ENCODE measurements around the gene IGF2BP1. TPM values are rescaled to one million over a fixed set of nuclear protein-coding genes. Genes with fewer than 3 reads are reported as not detected.

Gene IGF2BP1
- total and polyA plus RNA-seq, 12 donors = under 0.01 to 15.5 (median 0.18) TPM; not detected in 4

DNA sequence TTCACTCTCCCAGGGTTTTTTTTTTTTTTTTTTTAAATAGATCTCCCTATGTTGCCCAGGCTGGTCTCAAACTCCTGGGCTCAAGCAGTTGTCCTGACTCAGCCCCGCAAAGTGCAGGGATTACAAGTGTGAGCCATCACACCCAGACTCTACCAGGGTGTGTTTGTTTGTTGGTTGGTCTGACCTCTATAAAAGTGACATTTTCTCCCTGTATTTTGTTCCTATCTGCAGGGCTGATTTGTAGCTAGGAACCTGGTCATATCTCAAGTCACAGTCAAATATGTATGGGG is 89.1 kb downstream of the IGF2BP1 start:
- H3K9me3 ChIP-seq (replicated peaks in 1 of 3) = no peaks in the 10 kb centered on the region
- H3K36me3 ChIP-seq (replicated peaks in 1 of 2) = no peaks in the 10 kb centered on the region
- intact Hi-C loops (cut with DNase I) = no loop called here
- no peak for DNase-seq
- H3K4me3 ChIP-seq = no peak overlapping the region
- no peak overlapping the region for H3K27ac ChIP-seq
- 38 to 68% (median 62%) methylated on average over 1 of the region's 1 CpG for WGBS, 4 donors
- TF ChIP-seq CTCF (IDR thresholded peaks at IDR 0.05) (no peak), POLR2A (IDR thresholded peaks at IDR 0.05) (no peak)
- H3K27me3 ChIP-seq = no peaks in the 10 kb centered on the region
- no peaks in the 10 kb centered on the region for H3K4me1 ChIP-seq (replicated peaks in 1 of 2)

GRCh38 chr17:49086649-49087048 is 89.5 kb downstream of the IGF2BP1 start:
- intact Hi-C loops (cut with DNase I) = no loop called here

GRCh38 chr17:49089094-49089493 is 91.9 kb downstream of the IGF2BP1 start:
- H3K27ac ChIP-seq = no peak overlapping the region
- WGBS, 4 donors = 84 to 90% (median 88%) methylated on average over 7 of the region's 7 CpGs
- H3K4me3 ChIP-seq = no peak overlapping the region
- DNase-seq = no peak
- H3K36me3 ChIP-seq (replicated peaks in 1 of 2) = no peaks in the 10 kb centered on the region
- no peaks in the 10 kb centered on the region for H3K27me3 ChIP-seq
- intact Hi-C loops (cut with DNase I) = no loop called here
- no peak for TF ChIP-seq CTCF (IDR thresholded peaks at IDR 0.05)
- no peaks in the 10 kb centered on the region for H3K4me1 ChIP-seq (replicated peaks in 1 of 2)
- H3K9me3 ChIP-seq (replicated peaks in 1 of 3) = no peaks in the 10 kb centered on the region

More at GRCh38 chr17:49086649-49087048, 89.5 kb downstream of the IGF2BP1 start:
- no peak for DNase-seq
- H3K27me3 ChIP-seq = no peaks in the 10 kb centered on the region
- no peaks in the 10 kb centered on the region for H3K4me1 ChIP-seq (replicated peaks in 1 of 2)
- H3K9me3 ChIP-seq (replicated peaks in 1 of 3) = no peaks in the 10 kb centered on the region
- no peak for TF ChIP-seq CTCF (IDR thresholded peaks at IDR 0.05)
- no peak for TF ChIP-seq POLR2A (IDR thresholded peaks at IDR 0.05)
- no peaks in the 10 kb centered on the region for H3K36me3 ChIP-seq (replicated peaks in 1 of 2)
- H3K27ac ChIP-seq = no peak overlapping the region
- H3K4me3 ChIP-seq = no peak overlapping the region

GRCh38 chr17:49090878-49091594 is 93.9 kb downstream of the IGF2BP1 start:
- no peak overlapping the region for H3K4me3 ChIP-seq
- WGBS, 4 donors = 75 to 93% (median 85%) methylated on average over 9 to 10 of the region's 10 CpGs
- no peak for TF ChIP-seq POLR2A (IDR thresholded peaks at IDR 0.05)
- TF ChIP-seq CTCF (IDR thresholded peaks at IDR 0.05) = no peak
- H3K27me3 ChIP-seq = no peaks in the 10 kb centered on the region
- no peak for DNase-seq
- H3K36me3 ChIP-seq (replicated peaks in 1 of 2) = no peaks in the 10 kb centered on the region
- no peaks in the 10 kb centered on the region for H3K9me3 ChIP-seq (replicated peaks in 1 of 3)
- no peaks in the 10 kb centered on the region for H3K4me1 ChIP-seq (replicated peaks in 1 of 2)
- intact Hi-C loops (cut with DNase I) = no loop called here
- H3K27ac ChIP-seq = no peak overlapping the region

All from adrenal gland (tissue), 12 donors.